Measurements from ENCODE around the gene ZC2HC1B. TPM values are rescaled to one million over a fixed set of nuclear protein-coding genes. Genes with fewer than 3 reads are reported as not detected.

Gene ZC2HC1B
- total RNA-seq, 1 experiment from 2014 or later: not detected

GRCh38 chr6:143928853-143929252 lies 64.6 kb downstream of the ZC2HC1B start:
- no peak for DNase-seq (ENCODE audit: extremely low read depth, low read depth)

- DNase-seq (ENCODE audit: extremely low read depth, low read depth): no peak
Observed at GRCh38 chr6:143929975-143930374, 65.7 kb downstream of the ZC2HC1B start.

DNA sequence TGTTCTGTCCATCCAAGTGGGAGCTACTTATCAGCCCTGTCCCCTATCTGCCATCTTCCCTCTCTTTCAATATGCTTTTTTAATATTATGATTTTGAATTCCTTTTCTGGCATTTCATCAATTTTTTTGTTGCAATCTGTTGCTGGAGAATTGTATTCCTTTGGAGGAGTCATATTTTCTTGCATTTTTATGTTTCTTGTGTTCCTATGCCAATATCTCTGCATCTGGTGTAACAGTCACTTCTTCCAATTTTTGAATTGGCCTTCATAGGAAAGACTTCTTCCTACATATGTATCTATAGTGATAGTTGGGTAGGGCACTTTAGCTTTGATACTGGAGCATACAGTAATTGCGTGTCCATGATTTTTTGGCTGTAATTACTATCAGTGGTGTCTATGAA lies 70.1 kb downstream of the ZC2HC1B start:
- DNase-seq (ENCODE audit: extremely low read depth, low read depth): no peak

GRCh38 chr6:143934867-143935266 lies 70.6 kb downstream of the ZC2HC1B start:
- DNase-seq (ENCODE audit: extremely low read depth, low read depth): no peak

DNA sequence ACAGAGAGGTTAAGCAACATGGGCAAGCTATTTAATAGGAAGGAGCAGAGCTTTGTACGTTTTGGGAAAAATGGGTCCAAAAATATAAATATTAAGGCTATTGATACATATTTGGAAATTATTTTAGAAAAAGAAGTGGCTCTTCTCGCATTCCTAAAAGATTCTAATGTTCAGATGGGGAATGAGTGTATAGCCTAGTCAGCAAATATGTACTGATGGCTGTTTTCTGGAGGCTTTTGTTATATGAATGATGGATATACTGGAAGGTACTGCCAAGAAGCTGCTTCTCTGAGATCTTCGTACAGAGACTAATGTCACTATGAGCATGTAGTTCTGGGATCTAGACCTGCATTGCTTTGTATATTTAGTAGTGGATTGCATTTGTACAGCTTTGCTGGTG lies 72.1 kb downstream of the ZC2HC1B start:
- DNase-seq (ENCODE audit: extremely low read depth, low read depth): no peak

GRCh38 chr6:143936778-143937667 lies 72.7 kb downstream of the ZC2HC1B start:
- DNase-seq (ENCODE audit: extremely low read depth, low read depth): no peak

GRCh38 chr6:143937668-143937970 lies 73.3 kb downstream of the ZC2HC1B start:
- no peak for DNase-seq (ENCODE audit: extremely low read depth, low read depth)

GRCh38 chr6:143939364-143939763 lies 75.1 kb downstream of the ZC2HC1B start:
- DNase-seq (ENCODE audit: extremely low read depth, low read depth): no peak

- DNase-seq (ENCODE audit: extremely low read depth, low read depth): peak; percentile 19
Observed at GRCh38 chr6:143940011-143940597, 75.8 kb downstream of the ZC2HC1B start.

DNA sequence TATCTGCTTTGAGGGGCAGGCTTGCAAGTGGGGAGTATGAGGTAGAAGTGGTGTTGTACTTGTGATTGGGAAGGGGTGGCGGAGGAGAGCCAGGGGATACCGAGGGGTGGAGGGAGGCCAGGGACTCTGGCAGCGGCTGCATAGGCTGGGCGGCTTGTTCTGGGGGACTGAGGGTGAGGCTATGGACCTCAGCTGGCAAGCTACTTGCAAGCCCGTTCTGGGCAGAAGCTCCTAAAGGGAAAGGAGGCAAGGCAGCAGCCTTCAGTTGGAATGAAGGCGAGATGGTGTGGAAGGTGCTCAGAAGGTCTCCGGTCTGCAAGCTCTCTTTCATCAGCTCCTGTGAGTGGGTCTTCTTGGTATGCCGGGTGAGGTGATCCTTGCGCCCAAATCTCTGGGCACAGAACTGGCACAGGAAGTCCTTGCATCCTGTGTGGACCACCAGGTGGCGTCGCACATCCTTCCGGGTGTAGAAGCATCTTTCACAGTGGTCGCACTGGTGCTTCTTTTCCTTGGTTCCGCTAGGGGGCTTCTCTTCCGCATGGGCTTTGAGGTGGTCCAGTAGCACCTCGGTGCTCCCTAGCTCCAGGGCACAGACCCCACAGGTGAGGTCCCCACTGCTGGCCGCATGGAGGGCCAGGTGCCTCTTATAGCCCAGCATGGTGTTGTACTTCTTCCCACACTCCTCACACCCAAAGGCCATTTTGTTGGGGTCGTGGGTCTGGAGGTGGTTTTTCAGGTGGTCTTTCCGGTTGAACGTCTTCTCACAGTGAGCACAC lies 77.8 kb downstream of the ZC2HC1B start:
- peak; percentile 40 for DNase-seq (ENCODE audit: extremely low read depth, low read depth)

DNA sequence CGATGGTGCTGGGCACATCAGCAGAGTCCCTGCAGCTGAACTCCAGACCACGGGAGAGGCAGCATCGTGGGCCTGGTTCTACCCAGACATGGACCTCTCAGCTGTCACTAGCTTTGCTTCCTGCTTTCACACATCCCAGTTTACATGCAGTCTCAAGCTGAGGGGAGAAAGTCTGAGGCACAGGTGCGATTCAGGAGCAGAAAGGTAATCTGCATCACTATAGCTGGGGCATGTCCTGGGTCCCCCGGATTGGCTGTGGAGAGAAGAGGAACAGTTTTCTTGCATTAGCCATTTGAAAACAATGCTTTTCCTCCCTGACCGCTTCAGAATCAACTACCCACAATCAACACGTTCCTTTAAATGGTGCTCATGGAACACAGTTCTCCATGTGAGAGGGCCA lies 83.9 kb downstream of the ZC2HC1B start:
- no peak for DNase-seq (ENCODE audit: extremely low read depth, low read depth)

GRCh38 chr6:143949535-143949934 lies 85.3 kb downstream of the ZC2HC1B start:
- DNase-seq (ENCODE audit: extremely low read depth, low read depth): no peak

DNA sequence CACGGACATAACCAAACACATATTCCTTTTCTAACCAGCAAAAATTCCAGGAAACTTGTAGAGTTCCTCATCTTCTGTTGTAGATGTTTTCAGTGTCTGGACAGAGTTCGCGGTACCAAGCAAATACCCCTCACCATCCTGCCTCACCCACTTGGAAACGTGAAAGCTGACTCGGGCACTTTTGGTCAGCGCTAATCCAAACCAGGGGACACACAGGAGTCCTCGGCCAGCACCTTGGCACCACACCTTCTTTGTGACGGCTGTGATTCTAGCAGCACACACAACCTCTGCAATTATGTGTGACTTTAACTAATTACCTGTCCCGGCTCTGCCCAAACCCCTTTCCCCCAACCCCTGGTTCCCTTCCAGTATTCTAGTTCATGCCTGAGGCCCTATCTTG lies 85.7 kb downstream of the ZC2HC1B start:
- DNase-seq (ENCODE audit: extremely low read depth, low read depth): no peak

DNA sequence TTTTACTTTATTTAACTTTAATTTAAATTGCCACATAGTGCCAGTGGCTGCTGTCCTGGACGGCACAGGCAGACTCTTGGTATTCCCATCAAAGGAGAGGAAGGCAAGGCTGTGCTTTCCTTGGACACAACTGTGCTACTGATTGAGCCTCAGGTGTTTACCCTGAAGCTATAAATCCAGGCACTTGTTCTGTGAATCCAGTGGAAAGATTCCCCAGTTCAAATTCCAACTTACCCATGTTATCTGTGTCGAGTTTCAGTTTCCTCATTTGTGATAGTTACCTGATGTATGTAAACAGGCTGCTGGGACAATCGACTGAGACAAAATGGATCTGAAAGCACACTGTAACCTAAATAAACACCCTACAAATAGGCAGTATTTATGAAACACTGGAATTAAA lies 86.6 kb downstream of the ZC2HC1B start:
- no peak for DNase-seq (ENCODE audit: extremely low read depth, low read depth)

- no peak for DNase-seq (ENCODE audit: extremely low read depth, low read depth)
Observed at GRCh38 chr6:143952060-143952778, 87.9 kb downstream of the ZC2HC1B start.

DNA sequence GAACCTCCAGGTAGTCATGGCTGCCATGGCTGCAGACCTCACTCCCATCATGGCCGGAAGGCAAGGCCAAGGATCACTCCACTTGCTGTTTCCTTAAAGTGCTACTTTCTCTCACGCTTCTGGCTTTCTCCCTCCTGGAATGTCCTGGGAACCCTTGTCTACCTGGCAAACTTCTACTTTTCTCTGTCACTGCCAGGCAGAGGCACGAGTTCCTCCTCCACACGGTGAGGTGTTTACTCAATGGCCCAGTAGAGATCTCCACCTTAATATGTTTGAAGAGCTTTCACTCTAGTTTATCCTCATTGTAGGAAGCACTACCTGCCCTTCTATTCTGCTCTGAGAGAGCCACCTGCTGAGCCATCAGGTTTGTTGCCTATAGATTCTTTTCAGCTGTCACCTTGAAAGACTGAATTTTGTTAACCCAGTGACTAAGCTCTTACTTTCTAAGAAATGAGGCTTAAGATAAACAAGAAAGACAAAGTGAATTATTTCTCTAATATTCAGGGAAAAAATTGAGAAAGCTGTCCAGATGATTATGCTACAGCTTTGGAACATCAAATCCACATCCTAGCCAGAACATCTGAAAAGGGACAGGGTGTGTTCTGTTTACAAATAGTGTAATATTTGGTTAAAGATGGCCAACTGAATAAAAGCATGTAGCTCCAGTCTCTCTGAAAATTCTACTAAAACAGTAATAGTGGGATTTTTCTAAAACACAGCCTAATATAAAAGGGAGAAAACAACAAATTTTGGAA lies 88.8 kb downstream of the ZC2HC1B start:
- no peak for DNase-seq (ENCODE audit: extremely low read depth, low read depth)

- no peak for DNase-seq (ENCODE audit: extremely low read depth, low read depth)
Observed at GRCh38 chr6:143953922-143954321, 89.6 kb downstream of the ZC2HC1B start.

DNA sequence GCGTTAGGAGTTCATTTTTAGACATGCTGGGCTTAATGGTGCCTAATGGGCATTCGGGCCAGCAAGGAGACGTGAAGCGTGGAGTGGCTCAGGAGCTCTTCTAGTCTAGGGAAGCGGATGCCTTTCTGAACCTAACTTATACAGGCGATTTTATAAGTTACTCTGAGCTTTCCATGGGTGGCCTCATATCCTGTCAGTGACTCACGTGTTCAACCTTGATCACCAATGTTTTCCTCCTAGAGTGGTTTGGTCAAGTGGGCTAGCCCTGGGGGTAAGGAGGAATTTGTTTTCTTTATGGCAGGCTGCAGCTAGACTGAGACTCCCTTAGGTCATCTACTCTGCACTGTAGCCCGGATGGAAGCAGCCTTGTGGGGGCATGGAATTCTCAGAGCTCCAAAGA lies 91.7 kb downstream of the ZC2HC1B start:
- no peak for DNase-seq (ENCODE audit: extremely low read depth, low read depth)

GRCh38 chr6:143957679-143958274 lies 93.5 kb downstream of the ZC2HC1B start:
- DNase-seq (ENCODE audit: extremely low read depth, low read depth): no peak

DNA sequence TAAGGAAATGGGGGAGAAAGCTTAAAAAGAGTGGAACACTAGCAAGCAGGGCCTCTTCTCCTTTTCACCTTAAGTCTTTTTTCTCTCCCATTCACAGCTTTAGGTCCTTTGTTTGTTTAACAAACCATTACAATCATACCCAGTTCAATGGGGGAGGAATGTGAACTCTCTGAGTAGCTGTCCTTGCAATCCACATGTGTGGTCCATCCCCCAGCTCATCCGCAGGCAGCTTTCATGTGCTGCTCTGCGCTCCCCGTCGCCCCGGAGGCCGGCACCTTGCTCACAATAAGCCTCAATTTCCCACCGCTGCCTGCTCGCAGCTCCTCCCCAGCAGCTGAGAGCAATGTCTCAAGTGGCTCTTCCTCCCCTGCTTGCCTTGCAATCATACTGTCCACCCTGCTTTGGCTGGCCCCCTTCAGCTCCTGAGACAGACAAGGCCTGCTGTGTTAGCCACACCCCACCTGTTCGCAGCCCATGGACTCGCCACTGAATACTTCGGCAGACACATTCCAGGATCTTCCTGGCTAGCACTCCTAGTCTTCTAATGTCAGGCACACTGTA lies 94.6 kb downstream of the ZC2HC1B start:
- no peak for DNase-seq (ENCODE audit: extremely low read depth, low read depth)
